Peyer's patch (tissue), 4 donors: ENCODE data around the gene ERC1. TPM values are rescaled to one million over a fixed set of nuclear protein-coding genes. Genes with fewer than 3 reads are reported as not detected.
A peak's percentile ranks its signal among the peaks of the same experiment; 100 is the strongest.

Experiments
- DNase-seq, 3 donors: peaks; one replicate each; pipeline ENCODE4 v3.0.0-alpha.2; 2017 to 2019
- H3K27ac ChIP-seq, 4 donors: fragments of 200-600 bp; sonication (generic); one replicate each; pipeline ENCODE4 v1.5.1; 2016 to 2019
- H3K27me3 ChIP-seq, 2 donors: fragments of 200-600 bp; sonication (generic); one replicate each; pipeline ENCODE4 v1.5.1; 2019
- H3K36me3 ChIP-seq, 3 donors: fragments of 200-600 bp; sonication (generic); one replicate each; pipeline ENCODE4 v1.5.1; 2016 to 2019
- H3K4me1 ChIP-seq, 4 donors: fragments of 200-600 bp; sonication (generic); one replicate each; pipeline ENCODE4 v1.5.1; 2016 to 2019
- H3K4me3 ChIP-seq, 4 donors: fragments of 200-600 bp; sonication (generic); 1 replicate in 3 of 4; 2 replicates in 1 of 4; pipeline ENCODE4 v1.5.1; 2016 to 2019; ENCODE audit warnings: mild to moderate bottlenecking in 1 of 4
- H3K9me3 ChIP-seq, 4 donors: fragments of 200-600 bp; sonication (generic); one replicate each; pipeline ENCODE4 v1.5.1; 2016 to 2019; ENCODE audit warnings: mild to moderate bottlenecking in 1 of 4
- CTCF ChIP-seq, 6 experiments: fragments of 450-650 bp in 4 of 6; fragments of 200-600 bp in 2 of 6; sonication (generic) in 1 of 6; IDR thresholded peaks; one replicate each; pipeline ENCODE4 v1.5.1; 2017 to 2019; ENCODE audit warnings: antibody characterized with exemption in 6 of 6, mild to moderate bottlenecking in 3 of 6, moderate library complexity in 1 of 6
- POLR2A ChIP-seq, 2 donors: fragments of 450-650 bp; IDR thresholded peaks; one replicate each; pipeline ENCODE4 v1.5.1; 2017; ENCODE audit warnings: antibody characterized with exemption in 2 of 2, mild to moderate bottlenecking in 2 of 2, moderate library complexity in 2 of 2
- total RNA-seq, 4 donors: library from RNA; depleted of rRNA; stranded (reverse); fragments of >200 nt; gene quantifications; one replicate each; pipeline ENCODE4 v1.1.0, GENCODE V29; 2016

ERC1 gene
- total RNA-seq, 4 donors from 2014 or later, result 26.5 to 184 (median 31.7) TPM

- no peaks in the 10 kb centered on the region for H3K9me3 ChIP-seq
- no peak overlapping the region for H3K27ac ChIP-seq
- no peaks in the 10 kb centered on the region for H3K36me3 ChIP-seq
- H3K4me3 ChIP-seq, result no peak overlapping the region
- H3K27me3 ChIP-seq, result no peaks in the 10 kb centered on the region
- H3K4me1 ChIP-seq, result peaks cover 0 to 11% (median 0%) of the 10 kb centered on the region in 4 donors
- no peak for DNase-seq
- no peak for TF ChIP-seq CTCF (IDR thresholded peaks at IDR 0.05)
Measured at GRCh38 chr12:1498199-1498740, 507.2 kb downstream of the ERC1 start.

- DNase-seq, result no peak
- Histone ChIP-seq H3K9me3 (no peaks in the 10 kb centered on the region), H3K27ac (no peak overlapping the region), H3K4me3 (no peak overlapping the region), H3K36me3 (no peaks in the 10 kb centered on the region), H3K4me1 (peaks cover 0 to 11% (median 0%) of the 10 kb centered on the region in 4 donors), H3K27me3 (no peaks in the 10 kb centered on the region)
- TF ChIP-seq CTCF (IDR thresholded peaks at IDR 0.05) (no peak), POLR2A (IDR thresholded peaks at IDR 0.05) (no peak)
Measured at GRCh38 chr12:1499351-1499750, 508.3 kb downstream of the ERC1 start.

- DNase-seq, result no peak
- Histone ChIP-seq H3K36me3 (no peaks in the 10 kb centered on the region), H3K4me1 (peaks cover 0 to 11% (median 0%) of the 10 kb centered on the region in 4 donors), H3K27ac (no peak overlapping the region), H3K4me3 (no peak overlapping the region), H3K27me3 (no peaks in the 10 kb centered on the region), H3K9me3 (no peaks in the 10 kb centered on the region)
- no peak for TF ChIP-seq CTCF (IDR thresholded peaks at IDR 0.05)
- TF ChIP-seq POLR2A (IDR thresholded peaks at IDR 0.05), result no peak
Measured at GRCh38 chr12:1500095-1500801, 509.2 kb downstream of the ERC1 start.

GRCh38 chr12:1501001-1501400 is 510.0 kb downstream of the ERC1 start:
- TF ChIP-seq POLR2A (IDR thresholded peaks at IDR 0.05) (no peak), CTCF (IDR thresholded peaks at IDR 0.05) (no peak)
- no peak overlapping the region for H3K4me3 ChIP-seq
- no peaks in the 10 kb centered on the region for H3K9me3 ChIP-seq
- peaks cover 0 to 8% (median 0%) of the 10 kb centered on the region in 4 donors for H3K4me1 ChIP-seq
- no peak overlapping the region for H3K27ac ChIP-seq
- no peak for DNase-seq
- no peaks in the 10 kb centered on the region for H3K27me3 ChIP-seq
- H3K36me3 ChIP-seq, result no peaks in the 10 kb centered on the region

- TF ChIP-seq CTCF (IDR thresholded peaks at IDR 0.05), result no peak
- no peak for TF ChIP-seq POLR2A (IDR thresholded peaks at IDR 0.05)
- DNase-seq, result peak in 1 of 3 donors; percentile 27
- Histone ChIP-seq H3K9me3 (no peaks in the 10 kb centered on the region), H3K36me3 (no peaks in the 10 kb centered on the region), H3K27ac (no peak overlapping the region), H3K4me3 (no peak overlapping the region), H3K27me3 (no peaks in the 10 kb centered on the region), H3K4me1 (no peaks in the 10 kb centered on the region)
Measured at GRCh38 chr12:1501695-1502378, 510.8 kb downstream of the ERC1 start.
